Urothelium cell line (cell line): Measurements from ENCODE around the gene CRACR2A.

Experiments
- DNase-seq: peaks from one replicate; pipeline ENCODE4 v3.0.0; 2011; ENCODE audit warnings: low spot score, mixed read lengths
- FAIRE-seq: peaks from 2 replicates; lab custom pipeline; 2011; peaks lifted over from hg19 to GRCh38; lab: Jason Lieb, UNC

Gene CRACR2A

GRCh38 chr12:3628629-3629028 lies 124.3 kb downstream of the CRACR2A start:
- DNase-seq (no peak), FAIRE-seq (no peak)

DNA sequence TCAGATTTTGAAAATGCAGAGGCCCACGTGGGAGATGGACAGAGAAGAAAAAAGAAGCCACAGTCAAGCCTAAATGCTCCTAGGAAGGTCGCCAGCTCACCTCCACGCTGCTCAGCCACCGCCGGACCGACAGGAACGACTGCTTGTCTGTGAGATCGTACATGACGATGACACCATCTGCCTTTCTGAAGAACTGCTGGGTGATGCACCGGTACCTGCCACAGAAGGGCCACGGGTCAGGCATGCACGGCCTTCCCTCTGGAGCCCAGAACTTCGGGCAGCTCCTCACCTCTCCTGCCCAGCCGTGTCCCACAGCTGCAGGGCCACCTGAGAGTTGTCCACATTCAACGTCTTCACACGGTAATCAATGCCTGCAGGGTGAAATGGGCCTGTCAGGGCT lies 125.6 kb downstream of the CRACR2A start:
- no peak for DNase-seq
- peak; percentile 55 for FAIRE-seq

- DNase-seq (no peak), FAIRE-seq (no peak)
These were observed 128.6 kb downstream of the CRACR2A start for GRCh38 chr12:3624273-3624672.

DNA sequence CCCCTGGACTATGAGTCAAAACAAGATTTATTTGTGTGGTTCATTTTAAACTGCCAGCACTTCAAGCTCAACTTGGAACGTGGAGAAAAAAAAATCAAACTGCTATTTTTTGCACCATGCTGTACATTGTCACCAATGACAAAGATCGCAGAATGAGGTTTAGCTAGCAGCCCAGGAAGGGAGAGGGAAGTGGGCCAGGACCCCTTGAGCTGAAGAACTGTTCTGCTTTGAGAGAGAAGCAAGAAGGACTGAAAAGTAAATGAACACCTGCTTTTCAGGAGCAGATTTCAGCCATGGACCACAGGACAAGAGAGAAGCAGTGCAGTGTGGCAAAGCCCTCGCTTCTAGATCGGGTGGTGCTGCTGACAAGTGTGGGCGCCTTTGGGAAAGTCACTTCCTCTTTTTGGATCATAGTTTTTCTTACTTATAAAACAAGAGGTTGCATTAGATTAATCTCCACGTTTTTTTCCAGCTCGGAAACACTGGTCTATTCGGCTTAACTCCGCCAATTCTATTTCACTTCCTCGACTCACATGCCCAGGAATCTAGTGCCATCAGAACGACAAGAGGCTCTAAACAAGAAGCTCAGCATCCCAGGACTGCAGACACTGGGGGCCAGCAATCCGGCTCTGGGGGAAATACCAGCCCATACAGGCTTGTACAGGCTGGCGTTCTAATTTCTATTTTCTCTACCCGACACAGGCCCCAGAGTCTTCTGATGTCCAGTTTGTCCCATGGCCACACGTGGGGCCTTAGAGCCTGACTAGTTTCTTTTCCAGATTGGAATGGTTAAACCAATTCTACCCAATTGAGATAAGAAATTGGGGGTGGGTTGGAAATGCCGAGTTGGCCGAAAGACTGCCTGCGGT lies 129.9 kb downstream of the CRACR2A start:
- DNase-seq (no peak), FAIRE-seq (peak; percentile 23)

DNA sequence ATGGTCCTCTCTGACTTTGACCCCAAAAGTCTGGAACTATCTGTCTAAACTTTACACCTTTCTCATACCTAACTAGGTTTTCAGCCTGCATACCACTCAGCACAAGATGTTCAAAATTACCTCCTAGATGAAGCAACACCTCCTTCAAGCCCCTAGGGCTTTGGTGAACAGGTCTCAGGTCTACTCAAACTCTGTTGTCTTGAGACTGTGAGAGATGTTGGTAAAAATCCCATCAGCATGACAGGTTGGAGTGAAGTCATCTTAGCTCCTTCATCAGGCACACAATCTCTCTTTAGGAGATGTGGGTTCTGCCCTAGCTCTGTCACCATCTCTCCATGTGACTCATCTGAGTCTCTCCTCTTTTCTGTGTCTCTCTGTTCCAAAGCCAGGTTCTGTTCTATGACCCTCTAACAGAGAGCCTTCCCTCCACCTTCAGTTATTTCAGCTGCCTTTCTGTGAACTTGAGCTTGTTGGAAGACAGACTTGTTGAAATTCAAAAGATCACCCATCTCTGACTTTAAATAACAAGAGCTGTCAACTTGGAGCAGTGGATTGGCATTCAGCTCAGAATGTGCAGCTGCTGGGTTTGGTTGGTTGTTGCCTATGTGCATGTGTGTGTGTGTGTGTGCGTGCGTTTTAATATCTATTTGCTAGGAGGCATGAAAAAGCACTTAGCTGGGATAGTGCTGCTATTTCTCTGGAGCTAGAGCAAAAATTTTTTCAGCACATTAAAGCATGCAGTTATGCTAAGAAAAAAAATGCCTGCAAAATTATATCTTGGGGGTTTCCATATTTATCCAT lies 130.7 kb downstream of the CRACR2A start:
- FAIRE-seq, result no peak
- no peak for DNase-seq

GRCh38 chr12:3620856-3621255 lies 132.1 kb downstream of the CRACR2A start:
- DNase-seq (no peak), FAIRE-seq (no peak)

- FAIRE-seq, result peak; percentile 61
- DNase-seq, result no peak
These were observed 135.3 kb downstream of the CRACR2A start for GRCh38 chr12:3617565-3617964.

GRCh38 chr12:3615862-3616261 lies 137.0 kb downstream of the CRACR2A start:
- FAIRE-seq (no peak), DNase-seq (no peak)

DNA sequence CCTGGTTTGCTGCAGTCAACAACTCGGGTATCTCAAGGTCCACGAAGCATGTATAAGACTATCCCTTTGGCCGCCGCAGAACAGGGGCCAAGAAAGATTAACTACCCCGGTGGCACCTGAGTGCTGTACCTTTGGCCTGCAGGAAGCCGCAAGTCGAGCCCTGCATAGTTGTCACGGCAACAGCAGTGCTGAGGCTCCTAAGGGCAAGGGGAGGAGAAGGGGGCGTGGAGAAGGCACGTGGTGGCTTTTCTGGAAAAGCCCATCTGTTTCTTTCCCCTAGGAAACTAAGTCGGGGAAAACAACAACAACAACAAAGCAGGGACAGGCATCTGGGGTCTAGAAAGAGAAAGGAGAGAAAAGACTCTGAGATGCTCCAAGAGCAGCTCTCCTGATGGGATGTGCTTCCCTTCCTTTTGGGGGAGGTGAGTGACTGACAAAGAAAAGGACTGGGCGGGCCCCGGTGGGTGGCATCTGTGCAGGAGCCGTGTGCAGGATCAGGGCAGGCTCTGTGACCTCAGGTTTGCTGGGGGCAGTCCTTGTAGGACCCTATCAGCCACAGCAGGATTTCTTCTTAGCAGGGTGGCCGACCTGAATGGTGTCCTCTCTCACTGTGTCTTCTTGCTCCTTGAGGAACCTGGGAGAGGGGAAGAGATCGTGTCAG lies 138.0 kb downstream of the CRACR2A start:
- DNase-seq, result no peak

GRCh38 chr12:3613641-3614395 lies 139.1 kb downstream of the CRACR2A start:
- DNase-seq, result no peak
- no peak for FAIRE-seq

More for the DNA sequence above, 138.0 kb downstream of the CRACR2A start:
- FAIRE-seq, result no peak

DNA sequence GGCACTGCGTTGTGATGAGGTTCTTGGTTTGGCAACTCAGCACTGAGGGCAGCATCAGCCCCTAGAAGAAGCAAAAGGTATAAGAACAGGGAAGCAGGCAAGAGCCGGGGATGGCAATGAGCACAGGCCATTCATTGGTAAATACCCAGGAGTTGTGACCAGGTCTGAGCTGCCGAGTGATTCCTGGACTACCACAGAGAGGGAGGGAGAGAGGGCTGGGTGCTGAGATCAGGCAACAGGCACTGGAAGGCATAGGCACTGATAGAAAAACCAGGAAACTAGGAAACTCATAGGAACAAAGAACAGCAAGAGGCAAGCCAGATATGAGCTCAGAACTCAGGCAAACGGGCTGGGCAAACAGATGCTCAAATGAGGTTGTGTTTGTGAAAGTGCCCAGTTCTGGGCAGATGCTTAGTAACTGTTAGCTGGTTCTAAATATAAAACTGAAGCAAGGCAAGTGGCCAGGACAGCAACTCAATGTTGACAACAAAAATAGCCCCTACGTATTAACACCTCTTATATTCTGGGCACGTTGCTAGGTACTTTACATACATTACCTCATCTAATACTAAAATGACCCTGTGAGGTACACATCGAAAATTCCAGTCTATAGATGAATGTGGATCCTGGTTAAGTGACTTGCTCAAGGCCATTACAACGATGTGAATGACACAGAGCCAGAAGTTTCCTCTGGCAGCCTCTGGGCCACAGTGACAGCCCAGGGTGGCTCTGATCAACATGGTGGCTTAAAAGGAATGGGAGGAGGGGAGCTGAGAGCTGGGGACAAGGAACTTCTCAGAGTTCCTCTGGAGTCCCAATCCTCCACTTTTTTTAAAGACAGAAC lies 140.8 kb downstream of the CRACR2A start:
- FAIRE-seq, result no peak

GRCh38 chr12:3607821-3608220 lies 145.1 kb downstream of the CRACR2A start:
- no peak for DNase-seq
- no peak for FAIRE-seq

More for the DNA sequence above, 140.8 kb downstream of the CRACR2A start:
- DNase-seq, result no peak

- peak; percentile 35 for FAIRE-seq
- DNase-seq, result no peak
These were observed 145.7 kb downstream of the CRACR2A start for GRCh38 chr12:3607039-3607720.

DNA sequence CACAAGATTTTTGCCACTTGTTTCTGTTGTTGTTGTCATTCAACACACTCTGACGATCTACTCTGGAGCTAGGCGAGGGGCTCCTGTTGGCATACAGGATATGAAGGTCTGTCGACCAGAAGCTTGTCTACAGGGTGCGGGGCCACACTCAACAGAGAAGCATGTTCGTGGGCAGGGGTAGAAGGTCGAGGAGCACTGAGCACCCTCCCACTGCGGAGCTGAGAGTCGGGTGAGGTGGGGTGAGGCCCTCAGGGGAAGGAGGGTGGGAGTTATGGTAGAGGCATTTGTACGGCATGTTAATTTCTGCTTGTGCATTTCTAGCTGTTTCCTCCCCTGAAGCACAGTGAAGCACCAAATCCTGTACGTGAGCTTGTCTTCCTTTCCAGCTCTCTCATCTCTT lies 146.8 kb downstream of the CRACR2A start:
- FAIRE-seq, result no peak
- DNase-seq, result no peak

DNA sequence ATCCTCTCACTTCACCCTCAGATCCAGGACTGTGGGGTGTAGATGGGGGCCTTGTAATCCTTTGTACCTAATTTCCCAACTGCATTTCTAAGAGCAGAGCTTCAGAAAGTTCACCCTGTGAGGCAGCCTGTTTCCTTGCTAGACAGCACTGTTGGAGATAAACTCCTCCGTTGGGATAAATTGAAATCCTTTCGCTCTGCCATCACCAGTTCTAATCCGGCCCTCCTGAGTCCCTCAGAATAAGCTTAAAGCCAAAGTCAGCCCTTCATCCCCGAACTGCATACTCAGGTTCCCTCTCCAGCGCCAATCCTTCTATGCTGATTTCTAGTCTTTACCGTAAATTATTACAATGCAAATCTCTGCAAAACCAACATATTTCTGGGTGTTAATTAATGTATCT lies 147.2 kb downstream of the CRACR2A start:
- FAIRE-seq, result no peak
- DNase-seq, result no peak

- DNase-seq, result peak; percentile 81
- peak; percentile 71 for FAIRE-seq
These were observed 147.9 kb downstream of the CRACR2A start for GRCh38 chr12:3604748-3605586.

DNA sequence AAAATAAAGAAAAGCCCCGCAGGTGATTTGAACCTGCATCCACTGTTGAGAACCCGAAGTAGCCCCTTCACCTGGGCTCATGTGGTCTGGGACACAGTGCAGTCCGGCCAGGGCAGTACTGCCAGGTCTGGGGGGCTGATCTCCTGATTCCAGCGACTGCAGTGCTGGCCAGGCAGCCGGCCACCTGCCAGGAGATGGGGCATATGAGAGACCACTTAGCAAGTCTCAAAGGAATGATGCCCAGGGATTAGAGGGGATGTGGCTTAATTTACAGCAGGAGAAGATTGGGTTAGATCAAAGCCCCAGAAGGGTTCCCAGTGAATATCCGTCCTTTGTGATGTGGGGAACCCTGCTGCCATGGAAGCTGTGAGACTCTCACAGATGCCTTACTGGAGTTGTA lies 148.6 kb downstream of the CRACR2A start:
- DNase-seq (no peak), FAIRE-seq (no peak)

- no peak for DNase-seq
- no peak for FAIRE-seq
These were observed 149.3 kb downstream of the CRACR2A start for GRCh38 chr12:3603576-3603975.
